HG03565 (cell line): ENCODE measurements around the gene GTF2F1.
"Not testable (repeated sequence)": the region's sequence is repeated elsewhere in the genome, so short reads cannot be mapped to it uniquely, and the experiment has no call there.

ENCODE experiments used
- ATAC-seq: cut with Tn5 transposase; IDR thresholded peaks from one replicate; pipeline ENCODE4 v1.9.1; 2021; ENCODE audit warnings: mild to moderate bottlenecking, moderate library complexity; ENCODE audit not compliant: unreplicated experiment

The GTF2F1 gene

DNA sequence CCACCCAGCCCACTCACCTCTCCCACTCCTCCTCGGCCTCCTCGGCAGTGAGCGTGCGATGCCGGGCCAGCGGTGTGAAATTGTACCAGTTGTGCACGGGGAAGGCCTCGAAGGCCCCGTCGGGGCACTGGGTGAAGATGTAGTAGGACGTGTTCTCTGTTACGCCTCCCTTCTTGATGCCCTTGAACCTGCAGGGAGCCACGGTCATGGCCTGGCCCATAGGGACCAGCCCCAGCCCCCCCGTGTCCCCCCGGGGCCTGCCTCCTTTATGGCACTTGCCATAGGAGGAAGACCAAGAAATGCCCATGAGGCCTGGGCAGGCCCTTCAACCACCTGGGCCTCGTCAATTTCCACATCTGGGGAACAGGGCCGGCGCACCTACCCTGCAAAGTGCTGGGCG is 5.6 kb downstream of the GTF2F1 start:
- ATAC-seq: no peak

DNA sequence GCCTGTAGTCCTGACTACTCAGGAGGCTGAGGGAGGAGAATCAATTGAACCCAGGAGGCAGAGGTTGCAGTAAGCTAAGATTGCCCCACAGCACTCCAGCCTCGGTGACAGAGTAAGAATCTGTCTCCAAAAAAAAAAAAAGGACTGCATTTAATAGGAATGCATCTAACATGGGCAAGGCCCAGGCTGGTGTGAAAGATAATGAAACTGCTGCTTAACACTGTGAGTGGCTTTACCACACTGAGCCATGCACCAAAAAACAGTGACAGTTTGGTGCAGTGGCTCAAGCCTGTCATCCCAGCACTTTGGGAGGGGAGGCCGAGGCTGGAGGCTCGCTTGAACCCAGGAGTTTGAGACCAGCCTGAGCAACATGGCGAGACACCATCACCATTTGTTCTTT is 8.6 kb downstream of the GTF2F1 start:
- no peak for ATAC-seq

DNA sequence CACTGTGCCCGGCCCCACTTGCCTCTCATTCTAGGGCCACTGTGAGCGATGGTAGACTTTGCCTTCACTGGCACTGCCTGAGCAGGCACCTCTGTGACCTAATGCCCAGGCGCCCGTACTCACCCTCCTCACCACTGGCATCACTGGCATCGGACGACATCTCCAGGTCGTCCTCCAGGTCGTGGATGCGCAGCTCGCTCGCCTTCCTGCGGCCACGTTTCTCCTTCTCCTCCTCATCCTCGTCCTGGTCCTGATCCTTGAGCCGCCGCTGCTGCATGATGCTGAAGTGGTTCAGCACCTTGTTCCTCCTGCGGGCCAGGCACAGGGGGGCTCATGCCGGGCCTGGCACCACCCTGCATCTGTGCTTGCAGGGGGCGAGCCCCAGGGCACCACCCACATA is 9.8 kb downstream of the GTF2F1 start:
- no peak for ATAC-seq

DNA sequence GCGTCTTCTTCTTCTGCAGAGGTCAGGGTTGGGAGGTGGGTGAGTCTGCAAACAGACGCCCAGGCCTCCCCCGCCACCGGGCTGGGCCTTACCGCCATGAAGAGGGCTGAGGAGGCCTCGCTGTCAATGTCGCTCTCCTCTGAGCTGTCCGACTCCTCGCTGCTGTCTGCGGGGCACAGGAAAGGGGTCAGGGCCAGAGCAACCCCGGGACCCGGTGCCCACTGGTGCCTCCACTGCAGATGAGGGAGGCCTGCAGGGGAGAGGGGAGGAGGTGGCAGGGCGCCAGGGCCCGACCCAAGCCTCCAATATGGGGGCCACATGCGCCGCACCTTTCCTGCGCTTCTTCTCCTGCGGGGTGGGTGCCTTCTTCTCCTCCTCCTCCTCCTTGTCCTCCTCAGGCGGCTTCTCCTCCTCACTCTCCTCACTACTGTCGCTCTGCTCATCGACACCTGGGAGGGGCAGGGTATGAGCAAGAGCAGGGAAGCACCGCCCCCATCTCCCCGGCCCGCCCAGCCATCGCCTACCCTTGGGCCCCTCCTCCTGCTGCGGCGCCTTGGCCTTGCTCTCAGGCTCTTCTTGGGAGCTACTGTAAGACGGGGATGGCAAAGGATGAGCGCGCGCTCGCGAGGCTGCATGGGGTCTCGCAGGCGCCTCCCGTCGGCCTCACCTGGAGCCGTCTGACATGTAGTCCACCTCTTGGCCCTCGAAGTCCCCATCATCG is 11.8 kb downstream of the GTF2F1 start:
- no peak for ATAC-seq

DNA sequence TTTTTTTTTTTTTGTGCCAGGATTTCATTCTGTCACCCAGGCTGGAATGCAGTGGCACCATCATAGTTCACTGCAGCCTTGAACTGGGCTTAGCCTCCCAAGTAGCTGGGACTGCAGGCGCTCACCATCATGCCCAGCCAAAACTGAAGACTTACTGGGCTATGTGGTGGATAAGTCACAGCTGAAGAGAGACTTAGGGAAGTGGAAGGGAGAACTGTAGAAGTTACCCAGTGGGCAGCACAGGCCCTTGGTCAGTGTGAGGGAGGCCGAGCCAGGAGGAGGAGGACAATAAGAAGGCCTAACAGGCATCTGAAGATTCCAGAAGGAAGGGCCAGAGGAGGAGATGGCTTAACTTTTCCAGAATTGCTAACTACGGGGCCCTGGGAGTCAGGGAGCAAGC is 13.2 kb downstream of the GTF2F1 start:
- no peak for ATAC-seq

DNA sequence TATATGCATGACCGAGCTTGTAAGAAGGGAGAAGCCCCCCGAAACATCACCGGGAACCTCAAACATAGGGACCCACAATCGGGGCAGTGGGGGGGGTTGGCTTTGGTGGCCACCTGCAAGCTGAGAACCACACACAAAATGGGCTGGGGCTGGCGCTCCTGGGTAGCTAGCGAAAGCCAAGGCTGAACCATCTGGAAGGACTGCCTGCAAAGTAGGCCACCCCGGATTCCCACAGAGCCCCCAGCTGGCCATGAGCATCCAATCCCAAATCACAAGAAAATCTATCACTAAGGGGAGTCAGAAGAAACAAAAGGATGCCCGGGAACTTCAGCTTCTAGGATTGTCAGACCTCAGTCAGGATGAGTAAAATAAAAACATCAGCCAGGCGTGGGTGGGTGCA is 14.5 kb downstream of the GTF2F1 start:
- no peak for ATAC-seq

DNA sequence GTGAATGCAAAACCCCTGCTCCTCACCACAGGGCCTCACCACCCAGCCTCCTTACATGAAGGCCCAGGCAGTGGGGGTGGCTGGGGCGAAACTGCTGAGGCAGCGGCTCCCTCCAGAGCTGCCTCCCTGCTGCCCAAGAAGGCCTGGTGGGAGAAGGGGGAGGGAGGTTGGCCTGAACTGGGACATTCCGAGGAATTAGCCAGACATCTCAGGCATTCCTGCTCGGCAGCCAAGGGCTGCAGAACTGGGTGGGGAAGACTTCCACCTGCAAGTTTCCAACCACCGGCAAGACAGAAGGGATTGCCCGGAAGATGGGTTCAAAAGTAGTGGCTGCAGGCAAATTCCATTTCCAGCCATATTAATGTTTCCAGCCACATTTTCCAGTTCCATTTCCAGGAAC is 14.9 kb downstream of the GTF2F1 start:
- ATAC-seq: no peak

DNA sequence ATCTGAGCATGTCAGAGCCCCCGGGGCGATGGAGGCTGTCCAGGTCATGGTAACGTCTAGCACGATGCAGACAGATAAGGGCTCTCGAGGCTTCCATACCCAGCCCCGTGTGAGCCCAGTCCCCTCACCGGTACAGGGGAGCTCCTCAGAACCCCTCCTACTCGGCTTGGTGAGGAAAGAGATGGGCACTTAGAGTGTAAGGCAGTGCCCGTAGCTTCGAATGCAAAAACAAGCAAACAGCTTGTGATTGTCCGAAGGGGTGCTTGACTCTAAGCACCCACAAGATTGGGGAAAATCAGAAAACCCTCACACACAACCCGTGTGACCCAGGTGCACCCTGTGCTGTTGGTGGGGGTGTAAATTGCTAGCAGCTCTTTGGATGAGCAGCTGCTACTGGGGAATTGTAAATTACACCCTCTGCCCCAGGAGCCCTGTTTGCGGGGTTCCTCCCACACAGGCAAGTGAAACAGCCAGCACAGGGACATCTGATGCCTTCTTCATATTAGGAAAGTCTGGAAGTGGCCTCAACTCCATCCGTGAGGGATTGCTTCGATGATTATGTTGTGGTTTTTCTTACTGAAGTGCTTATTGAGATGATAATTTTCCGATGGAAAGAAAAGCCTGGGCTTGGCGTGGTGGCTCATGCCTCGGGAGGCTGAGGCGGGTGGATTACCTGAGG is 16.3 kb downstream of the GTF2F1 start:
- no peak for ATAC-seq

DNA sequence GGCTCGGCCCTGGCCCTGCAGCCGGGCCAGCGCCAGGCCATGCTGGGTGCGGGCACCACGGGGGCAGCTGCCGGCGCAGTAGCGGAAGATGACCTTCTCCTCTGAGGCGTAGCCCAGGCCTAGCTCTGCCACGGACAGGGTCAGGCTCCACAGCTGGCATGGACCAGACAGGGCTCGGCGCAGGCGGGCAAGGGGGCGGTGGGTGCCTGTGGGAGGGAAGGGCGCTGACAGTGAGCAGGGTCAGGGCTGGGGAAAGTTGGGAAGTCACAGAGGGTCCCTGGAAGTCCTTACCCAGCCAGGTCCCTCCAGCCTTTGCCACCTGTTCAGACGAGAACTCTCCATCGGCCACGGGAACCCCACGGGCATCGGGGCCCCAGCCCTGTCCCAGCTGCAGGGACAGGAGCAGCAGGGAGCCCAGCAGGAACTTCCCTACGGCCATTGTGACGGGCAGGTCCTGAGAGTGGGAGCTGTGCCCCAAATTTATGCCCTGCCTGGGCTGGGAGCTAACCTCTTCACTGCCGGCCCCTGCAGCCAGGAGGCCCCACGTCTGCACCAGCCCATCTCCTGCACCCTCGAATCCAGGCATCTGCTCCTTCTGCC is 17.5 kb downstream of the GTF2F1 start, which contains the start of gene PSPN:
PSPN (minus strand) TSS at position 523 of the 600 bp plus-strand sequence; CDS start at position 439, 84 bp downstream.
- no peak for ATAC-seq

DNA sequence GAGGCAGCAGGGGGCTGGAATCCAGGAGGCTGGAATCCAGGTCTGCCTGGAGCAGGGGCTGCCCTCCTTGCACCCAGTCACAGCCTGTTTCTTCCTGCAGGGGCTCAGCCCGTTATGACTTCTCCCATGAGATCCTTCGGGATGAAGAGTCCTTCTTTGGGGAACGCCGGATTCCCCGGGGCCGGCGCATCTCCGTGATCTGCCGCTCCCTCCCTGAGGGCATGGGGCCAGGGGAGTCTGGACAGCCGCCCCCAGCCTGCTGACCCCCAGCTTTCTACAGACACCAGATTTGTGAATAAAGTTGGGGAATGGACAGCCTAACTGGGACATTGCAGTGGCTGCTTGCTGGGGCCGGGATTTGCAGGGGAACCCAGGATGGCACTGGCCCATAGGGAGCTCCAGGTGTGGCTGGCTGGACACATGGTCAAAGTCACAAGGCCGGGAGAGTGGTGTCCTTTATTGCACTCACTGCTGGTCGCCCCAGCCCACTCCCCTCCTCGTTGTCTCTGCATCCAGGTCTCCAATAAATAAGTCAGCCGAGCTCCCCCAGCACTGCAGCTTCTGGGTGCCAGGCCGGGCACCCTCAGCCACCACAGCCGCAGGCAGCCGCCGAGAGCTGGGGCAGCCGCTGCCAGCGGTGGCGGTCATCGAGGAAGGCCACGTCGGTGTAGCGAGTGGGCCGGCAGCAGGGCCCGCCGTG is 18.1 kb downstream of the GTF2F1 start:
- ATAC-seq: no peak

DNA sequence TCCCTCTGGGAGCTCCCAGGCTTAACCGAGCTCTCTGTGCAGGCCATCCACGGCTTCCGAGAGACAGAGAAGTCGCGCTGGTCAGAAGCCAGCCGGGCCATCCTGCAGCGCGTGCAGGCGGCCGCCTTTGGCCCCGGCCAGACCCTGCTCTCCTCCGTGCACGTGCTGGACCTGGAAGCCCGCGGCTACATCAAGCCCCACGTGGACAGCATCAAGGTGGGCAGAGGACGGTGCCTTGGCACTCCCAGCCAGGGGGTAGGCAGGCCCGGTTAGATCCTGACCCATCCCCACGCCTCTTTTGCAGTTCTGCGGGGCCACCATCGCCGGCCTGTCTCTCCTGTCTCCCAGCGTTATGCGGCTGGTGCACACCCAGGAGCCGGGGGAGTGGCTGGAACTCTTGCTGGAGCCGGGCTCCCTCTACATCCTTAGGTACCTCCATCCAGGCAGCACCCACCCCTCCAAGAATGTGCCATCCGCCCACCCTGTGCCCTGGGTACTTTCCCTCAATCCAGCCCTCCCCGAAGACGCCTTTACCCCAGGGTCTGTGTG is 18.7 kb downstream of the GTF2F1 start:
- no peak for ATAC-seq

DNA sequence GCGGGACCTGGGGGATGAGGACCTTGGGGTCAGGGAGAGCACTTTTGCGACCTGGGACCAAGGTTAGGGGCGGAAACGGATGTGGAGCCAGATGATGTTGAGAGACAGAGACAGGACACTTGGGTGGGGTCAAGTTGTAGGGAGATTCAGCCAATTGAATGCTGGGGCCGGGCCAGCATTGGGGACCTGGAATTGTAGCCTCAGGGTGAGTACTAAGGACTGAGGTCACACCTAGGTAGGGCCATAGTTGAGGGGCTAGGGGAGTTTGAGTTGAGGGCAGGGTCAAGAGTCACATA is 19.2 kb downstream of the GTF2F1 start:
- ATAC-seq: no peak

DNA sequence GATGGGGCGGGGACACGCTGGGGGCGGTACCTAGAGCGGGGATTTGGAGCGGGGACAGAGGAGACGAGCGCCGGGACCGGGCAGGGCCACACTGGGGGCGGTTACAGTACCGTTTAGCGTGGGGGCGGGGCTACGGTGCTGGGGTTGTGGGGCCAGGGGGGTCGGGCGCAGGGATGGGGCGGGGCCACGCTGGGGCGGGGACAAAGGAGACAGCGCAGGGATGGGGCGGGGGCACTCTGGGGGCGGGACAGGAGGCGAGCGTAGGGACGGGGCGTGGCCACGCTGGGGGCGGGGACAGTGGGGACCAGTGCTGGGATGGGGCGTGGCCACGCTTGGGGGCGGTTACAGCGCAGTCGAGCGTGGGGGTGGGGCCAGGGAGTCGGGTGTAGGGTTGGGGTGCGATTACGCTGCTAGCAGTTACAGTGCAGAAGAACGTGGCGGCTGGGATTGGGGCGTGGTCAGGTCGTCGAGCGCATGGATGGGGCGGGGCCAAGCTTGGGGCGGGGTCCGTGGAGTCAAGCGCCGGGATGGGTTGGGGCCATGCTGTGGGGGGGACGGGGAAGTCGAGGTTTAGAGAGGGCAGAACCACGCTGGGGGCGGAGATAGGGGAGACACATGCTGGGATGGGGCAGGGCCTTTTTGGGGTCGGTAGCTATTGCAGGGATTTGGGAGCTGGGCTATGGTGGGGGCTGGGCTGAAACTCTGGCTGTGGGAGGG is 19.7 kb downstream of the GTF2F1 start:
- peak; percentile 35 for ATAC-seq

DNA sequence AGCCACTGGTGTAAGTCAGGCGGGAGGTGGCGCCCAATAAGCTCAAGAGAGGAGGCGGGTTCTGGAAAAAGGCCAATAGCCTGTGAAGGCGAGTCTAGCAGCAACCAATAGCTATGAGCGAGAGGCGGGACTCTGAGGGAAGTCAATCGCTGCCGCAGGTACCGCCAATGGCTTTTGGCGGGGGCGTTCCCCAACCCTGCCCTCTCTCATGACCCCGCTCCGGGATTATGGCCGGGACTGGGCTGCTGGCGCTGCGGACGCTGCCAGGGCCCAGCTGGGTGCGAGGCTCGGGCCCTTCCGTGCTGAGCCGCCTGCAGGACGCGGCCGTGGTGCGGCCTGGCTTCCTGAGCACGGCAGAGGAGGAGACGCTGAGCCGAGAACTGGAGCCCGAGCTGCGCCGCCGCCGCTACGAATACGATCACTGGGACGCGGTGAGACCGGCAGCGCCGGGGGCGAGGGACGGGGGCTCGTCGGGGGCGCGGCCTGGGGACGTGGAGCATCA is 20.3 kb downstream of the GTF2F1 start, which contains the start of gene ALKBH7:
ALKBH7 (plus strand) TSS at position 201 of the 502 bp plus-strand sequence; CDS start at position 228, 27 bp downstream.
- ATAC-seq: peak; percentile 68

DNA sequence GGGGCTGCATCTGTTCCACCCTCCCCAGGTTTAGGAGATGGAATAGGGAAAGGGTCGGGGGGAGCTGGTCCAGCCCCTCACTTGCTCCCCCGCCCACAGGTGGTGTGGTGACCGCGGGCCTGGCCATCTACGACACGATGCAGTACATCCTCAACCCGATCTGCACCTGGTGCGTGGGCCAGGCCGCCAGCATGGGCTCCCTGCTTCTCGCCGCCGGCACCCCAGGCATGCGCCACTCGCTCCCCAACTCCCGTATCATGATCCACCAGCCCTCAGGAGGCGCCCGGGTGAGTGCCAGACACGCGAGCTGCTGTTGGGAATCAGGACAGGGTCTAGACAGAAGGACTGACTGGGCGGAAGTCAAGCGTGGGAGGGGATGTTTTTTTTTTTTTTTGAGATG is 28.6 kb downstream of the GTF2F1 start:
- ATAC-seq: no peak

DNA sequence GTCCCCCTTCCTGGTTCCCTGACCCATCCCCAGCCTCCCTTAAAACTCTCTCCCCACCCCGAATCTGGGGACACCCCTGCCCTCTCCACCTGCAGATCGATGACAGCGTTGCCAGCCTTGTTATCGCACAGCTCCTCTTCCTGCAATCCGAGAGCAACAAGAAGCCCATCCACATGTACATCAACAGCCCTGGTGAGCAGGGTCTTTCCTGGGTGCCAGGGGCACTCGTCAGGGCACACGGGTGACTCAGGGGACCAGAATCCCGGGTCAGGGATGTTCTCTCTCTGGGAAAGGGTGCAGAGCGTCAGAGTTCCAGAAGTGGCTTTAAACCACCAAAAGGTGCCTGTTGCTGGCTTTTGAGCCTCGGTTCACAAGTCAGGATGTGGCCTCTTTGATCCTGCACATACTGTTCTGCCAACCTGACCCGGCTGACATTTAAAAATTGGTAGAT is 30.6 kb downstream of the GTF2F1 start:
- no peak for ATAC-seq

DNA sequence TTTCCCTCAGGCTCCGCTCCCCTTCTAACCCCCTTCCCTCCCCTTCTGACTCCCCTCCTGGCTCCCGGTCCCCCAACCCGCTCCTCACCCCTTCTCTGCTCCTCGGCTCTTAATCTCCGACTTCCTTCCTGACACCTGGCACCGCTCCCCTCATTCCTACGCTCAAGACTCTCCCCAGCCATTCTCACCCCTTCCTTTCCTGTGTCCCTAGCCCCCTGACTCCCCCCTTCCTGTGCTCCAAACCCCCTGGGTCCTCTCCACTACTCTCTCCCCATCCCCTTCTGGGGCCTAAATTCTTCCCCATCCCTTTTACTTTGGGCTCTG is 31.0 kb downstream of the GTF2F1 start:
- no peak for ATAC-seq

DNA sequence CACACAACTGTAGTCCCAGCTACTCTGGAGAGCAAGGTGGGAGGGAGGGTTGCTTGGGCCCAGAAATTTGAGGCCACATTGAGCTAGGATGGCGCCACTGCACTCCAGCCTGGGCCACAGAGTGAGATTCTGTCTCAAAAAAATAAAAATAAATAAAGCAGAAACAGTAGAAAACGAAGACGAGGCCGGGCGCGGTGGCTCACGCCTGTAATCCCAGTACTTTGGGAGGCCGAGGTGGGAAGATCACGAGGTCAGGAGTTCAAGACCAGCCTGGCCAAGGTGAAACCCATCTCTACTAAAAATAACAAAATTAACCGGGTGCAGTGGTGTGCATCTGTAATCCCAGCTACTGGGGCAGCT is 32.1 kb downstream of the GTF2F1 start:
- ATAC-seq: not testable (repeated sequence)

DNA sequence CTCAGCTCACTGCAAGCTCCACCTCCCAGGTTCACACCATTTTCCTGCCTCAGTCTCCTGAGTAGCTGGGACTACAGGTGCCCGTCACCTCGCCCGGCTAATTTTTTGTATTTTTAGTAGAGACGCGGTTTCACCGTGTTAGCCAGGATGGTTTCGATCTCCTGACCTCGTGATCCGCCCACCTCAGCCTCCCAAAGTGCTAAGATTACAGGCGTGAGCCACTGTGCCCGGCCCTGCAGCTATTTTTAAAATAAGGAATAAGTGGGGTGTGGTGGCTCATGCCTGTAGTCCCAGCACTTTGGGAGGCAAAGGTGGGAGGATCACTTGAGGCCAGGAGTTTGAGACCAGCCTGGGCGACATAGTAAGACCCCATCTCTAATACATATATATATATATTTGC is 32.5 kb downstream of the GTF2F1 start:
- not testable (repeated sequence) for ATAC-seq

DNA sequence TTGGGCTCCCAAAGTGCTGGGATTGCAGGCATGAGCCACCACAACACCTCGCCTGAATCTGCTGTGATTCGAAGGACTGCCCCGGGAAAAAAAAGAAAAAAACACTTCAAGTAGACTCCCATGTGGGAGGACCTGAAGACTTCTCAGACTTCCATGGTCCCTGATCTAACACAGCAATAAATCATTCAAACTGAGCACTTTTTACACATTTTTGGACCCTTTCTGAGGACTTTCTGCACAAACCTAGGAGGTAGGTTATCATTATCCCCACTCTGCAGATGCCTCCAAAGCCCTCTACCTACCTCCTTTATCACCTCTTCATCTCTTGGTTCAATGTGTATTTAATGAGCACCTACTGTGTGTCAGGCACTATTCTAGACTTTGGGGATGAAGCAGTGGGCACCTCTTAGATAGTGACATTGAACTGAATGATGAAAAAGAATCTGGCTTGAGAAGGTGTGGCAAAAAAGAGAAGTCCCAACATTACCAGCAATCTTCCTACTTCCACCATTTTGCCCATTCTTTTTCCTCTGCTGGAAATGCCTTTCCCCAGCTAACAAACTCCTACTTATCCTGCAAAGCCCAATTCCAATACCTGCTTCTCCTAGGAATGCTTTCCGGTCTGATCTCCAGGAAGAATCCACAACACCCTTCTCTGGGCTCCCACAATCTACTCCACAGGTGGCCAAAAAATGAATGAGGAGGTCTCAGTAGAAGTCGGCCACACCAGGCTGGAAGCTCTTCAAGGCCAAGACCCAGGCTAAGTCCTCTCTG is 33.2 kb downstream of the GTF2F1 start:
- ATAC-seq: no peak
